ENCODE measurements around the gene PHYH. TPM values are rescaled to one million over a fixed set of nuclear protein-coding genes. Genes with fewer than 3 reads are reported as not detected.
"Not testable (repeated sequence)": the region's sequence is repeated elsewhere in the genome, so short reads cannot be mapped to it uniquely, and the experiment has no call there.

PHYH gene
- total RNA-seq, 1 experiment from 2014 or later, result 33.6 TPM

DNA sequence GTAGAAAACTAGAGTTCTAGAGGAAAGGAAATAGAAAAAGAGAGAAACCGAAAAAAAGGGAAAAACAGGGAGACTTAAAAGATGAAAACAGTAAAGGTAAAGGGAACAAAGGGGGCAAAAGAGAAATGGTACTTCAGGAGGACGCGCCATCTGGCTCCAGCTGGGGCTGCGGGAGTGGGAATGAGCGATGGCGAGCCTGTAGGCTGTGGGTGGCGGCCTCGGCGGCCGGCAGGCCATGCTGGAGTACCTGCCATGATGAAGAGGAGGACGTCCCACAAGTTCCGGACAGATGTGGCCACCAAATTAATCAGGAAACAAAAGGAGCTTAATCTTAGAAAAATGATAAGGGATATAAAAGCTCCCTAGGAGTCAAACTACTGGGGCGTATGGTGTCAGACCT is 21.7 kb upstream of the PHYH start:
- no peak for DNase-seq (ENCODE audit: low spot score)

DNA sequence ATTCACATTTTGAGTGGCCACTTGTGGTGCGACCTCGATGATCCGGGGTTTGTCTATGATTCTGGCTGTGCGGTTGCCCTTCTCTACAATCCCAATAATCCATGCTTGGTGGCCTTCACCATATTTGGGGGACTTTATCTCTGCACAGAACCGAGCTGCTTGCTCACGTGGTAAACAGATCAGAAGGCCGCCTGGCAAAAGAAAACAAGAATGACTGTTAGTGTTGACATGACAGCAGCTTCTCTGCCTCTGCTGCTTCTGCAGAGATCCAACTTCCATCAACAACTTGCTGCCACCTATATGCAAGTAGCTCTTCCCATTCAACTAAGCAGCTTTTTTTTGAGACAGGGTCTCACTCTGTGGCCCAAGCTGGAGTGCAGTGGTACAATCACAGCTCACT is 19.3 kb upstream of the PHYH start:
- DNase-seq (ENCODE audit: low spot score), result no peak

DNA sequence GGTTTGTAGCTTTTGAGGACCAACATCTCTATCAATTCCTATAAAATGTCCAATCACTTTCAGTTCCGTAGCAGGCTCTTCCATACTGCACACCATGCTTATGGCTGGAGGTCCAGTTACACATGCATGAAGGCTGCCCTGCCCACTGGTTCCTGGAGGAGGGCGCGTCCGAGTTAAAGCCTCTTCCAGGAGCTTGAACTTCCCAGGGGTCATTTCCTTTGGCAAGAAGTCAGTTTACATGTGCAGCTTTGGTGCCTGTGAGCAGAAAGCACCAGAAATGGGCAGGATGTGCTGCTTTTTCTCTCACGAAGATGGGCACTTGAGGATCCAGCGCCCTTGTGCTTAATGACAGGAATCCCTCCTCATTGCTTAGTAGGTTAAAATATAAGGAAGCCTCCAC is 17.6 kb upstream of the PHYH start:
- no peak for DNase-seq (ENCODE audit: low spot score)

GRCh38 chr10:13316635-13317311 is 16.9 kb upstream of the PHYH start:
- DNase-seq (ENCODE audit: low spot score), result no peak

- DNase-seq (ENCODE audit: low spot score), result no peak
Measured at GRCh38 chr10:13315361-13315760, 15.5 kb upstream of the PHYH start.

DNA sequence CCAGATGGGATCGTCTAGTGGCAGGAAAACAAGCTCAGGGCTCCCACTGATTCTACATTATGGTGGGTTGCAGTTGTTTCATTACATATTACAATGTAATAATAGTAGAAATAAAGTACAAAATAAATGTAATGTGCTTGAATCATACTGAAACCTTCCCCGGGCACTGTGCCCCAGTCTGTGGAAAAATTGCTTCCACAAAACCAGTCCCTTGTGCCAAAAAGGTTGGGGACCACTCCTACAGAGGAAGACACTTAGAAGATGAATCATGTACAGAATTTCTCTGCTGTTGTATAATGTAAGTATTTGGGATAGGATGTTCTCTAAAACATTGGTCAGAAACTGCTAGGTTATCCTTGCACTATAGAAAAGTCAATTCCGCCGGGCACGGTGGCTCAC is 11.3 kb upstream of the PHYH start:
- DNase-seq (ENCODE audit: low spot score), result no peak

- DNase-seq (ENCODE audit: low spot score), result no peak
Measured at GRCh38 chr10:13310518-13311176, 10.8 kb upstream of the PHYH start.

GRCh38 chr10:13309792-13310191 is 9.9 kb upstream of the PHYH start:
- DNase-seq (ENCODE audit: low spot score), result no peak

DNA sequence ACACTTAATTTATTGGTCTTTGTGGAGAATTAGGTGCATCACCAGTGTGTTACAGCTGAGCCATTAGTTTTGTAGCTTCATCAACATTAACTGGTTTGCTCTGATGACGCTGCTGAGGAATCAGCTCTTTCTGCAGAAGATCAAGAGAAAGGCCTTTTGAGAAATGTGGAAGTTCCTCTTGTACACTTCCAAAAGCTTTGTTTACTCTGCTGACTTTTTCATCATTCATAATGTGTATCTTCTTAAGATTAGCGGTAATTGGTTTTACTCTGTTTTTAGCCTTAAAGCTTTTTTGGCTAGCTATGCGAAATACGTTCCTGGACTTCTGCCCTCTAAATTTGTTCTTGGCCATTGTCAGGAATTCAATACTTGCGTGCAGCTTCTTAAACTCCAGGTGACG is 8.2 kb upstream of the PHYH start:
- DNase-seq (ENCODE audit: low spot score), result no peak

DNA sequence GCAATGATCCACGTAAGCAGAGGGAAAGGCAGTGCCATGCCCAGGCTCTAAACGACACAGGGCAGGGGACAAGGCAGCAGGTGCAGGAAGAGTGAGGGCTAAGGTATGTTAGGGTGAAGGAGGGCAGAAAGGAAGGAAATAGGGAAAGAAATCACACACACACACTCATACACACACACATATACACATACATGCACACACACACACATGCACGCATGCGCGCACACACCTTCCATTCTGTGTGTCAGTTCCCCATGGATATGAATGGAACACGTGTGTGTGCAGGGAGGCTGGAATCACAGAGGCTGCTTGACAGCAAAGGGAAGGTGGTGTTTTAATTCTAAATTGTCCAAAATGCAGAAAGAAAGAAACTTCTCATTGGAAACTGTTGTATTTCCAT is 6.2 kb upstream of the PHYH start:
- no peak for DNase-seq (ENCODE audit: low spot score)

DNA sequence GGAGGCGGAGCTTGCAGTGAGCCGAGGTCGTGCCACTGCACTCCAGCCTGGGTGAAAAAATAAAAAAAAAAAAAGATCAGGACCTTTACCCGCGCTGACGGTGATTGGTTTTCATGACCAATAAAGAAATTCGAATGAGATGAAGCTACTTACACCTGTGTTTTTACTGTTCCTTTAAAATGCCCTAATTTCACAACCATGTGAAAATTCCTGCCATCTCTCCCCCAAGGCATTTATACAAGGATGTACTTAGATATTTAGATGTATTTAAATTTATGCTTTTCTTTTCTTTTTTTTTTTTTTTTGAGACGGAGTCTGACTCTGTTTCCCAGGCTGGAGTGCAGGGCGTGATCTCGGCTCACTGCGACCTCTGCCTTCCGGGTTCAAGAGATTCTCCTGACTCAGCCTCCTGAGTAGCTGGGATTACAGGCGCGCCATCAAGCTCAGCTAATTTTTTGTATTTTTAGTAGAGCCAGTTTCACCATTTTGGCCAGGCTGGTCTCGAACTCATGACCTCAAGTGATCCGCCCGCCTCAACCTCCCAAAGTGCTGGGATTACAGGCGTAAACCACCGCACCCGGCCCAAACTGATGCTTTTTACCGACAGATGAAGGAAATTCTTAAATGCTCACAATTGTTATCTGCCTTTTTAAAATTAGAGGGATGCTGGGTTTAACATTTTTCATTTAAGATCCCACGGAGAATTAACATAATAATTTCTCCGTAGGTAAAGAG is 3.1 kb upstream of the PHYH start:
- DNase-seq (ENCODE audit: low spot score), result no peak

GRCh38 chr10:13298748-13299436 is 972 bp downstream of the PHYH start:
- DNase-seq (ENCODE audit: low spot score), result no peak

DNA sequence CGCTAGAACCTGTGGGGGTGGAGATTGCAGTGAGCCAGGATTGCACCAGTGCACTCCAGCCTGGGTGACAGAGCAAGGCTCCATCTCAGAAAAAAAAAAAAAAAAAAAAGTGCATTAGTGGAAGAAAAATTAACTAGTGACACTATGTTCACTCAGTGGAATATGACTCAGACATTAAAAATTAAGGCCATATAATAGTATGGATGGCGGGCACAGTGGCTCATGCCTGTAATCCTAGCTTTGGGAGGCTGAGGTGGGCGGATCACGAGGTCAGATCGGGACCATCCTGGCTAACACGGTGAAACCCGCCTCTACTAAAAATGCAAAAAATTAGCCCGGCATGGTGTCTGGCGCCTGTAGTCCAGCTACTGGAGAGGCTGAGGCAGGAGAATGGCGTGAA is 3.4 kb downstream of the PHYH start:
- DNase-seq (ENCODE audit: low spot score), result no peak

- no peak for DNase-seq (ENCODE audit: low spot score)
Measured at GRCh38 chr10:13294784-13295183, 5.1 kb downstream of the PHYH start.

GRCh38 chr10:13291821-13292773 is 7.8 kb downstream of the PHYH start:
- DNase-seq (ENCODE audit: low spot score), result no peak

DNA sequence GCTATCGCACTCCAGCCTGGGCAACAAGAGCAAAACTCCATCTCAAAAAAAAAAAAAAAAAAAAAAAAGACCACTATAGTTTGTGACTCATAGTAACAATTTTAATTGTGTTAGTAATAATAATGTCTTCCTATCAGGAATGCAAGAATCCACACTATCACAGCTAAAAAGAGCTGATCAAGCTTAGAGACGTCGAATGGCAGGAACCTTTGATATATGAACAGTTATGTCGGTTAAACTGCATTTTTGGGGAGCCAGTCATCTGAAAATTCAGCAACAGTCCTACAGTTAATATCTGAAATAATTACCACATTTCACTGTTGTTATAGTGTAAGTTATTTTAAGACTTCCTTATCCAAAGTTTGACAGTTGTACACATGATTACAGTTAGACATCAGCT is 8.8 kb downstream of the PHYH start:
- DNase-seq (ENCODE audit: low spot score), result peak; percentile 49

DNA sequence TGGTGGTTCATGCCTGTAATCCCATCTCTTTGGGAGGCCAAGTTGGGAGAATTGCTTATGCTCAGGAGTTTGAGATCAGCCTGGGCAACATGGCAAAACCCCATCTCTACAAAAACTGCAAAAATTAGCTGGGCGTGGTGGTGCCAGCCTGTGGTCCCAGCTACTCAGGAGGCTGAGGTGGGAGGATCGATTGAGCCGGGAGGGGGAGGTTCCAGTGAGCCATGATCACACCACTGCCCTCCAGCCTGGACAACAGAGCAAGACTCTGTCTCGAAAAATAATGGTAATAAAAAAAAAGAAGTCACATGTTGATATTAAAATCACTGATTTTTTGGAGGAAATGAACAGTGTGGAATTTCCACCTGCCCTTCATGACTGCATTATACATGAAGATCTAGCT is 15.8 kb downstream of the PHYH start:
- no peak for DNase-seq (ENCODE audit: low spot score)

DNA sequence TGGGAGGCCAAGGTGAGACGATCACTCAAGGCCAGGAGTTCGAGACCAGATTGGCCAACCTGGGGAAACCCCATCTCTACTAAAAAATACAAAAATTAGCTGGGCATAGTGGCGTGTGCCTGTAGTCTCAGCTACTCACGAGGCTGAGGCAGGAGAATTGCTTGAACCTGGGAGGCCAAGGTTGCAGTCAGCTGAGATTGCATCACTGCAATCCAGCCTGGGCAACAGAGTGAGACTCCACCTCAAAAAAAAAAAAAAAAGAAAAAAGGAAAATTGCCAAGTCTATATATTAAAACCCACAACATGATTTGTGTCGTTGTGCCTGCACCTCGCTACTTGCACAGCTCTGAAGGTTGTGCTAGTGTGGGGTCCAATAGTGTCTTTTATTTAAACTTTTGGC is 17.5 kb downstream of the PHYH start:
- not testable (repeated sequence) for DNase-seq (ENCODE audit: low spot score)

DNA sequence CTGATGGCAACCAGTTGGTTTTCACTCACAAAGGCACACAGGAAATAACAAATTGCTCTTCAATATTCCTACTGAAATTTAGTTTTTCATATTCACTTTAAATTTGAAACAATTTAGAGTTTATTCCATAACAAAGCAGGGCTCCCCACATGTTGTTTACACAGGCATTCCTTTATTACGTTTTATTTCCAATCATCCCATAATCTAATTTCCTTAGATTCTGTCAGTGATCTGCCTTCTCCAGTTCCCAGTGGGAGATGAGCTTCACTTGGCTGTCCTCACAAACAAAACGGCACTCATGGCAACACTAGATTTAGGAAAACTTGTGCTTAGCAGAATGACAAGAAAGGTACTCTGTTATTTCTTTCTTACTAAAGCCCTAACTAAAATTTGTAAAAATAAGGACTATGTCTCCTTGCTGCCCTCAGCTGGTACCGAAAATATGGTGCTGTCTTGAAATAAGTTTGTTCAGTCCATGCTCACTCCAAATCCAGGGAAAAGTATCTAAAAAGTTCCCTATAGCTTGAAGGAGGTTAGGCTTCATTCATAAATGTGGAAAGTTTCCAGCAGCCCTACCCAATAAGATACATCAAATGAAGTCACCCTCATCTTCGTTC is 23.0 kb downstream of the PHYH start:
- no peak for DNase-seq (ENCODE audit: low spot score)

DNA sequence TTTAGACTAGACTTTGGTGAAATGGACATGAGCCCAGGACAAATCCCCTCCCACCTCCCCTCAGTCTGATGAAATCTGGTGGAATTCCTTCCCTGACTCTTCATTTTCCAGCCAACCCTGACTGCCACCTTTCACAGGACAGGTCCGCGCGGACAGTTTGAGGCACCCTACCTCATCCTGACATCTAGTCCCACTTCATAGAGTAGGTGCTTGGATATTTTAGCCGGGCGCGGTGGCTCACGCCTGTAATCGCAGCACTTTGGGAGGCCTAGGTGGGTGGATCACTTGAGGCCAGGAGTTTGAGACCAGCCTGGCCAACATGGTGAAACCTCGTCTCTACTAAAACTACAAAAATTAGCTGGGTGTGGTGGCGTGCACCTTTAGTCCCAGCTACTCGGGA is 23.7 kb downstream of the PHYH start:
- not testable (repeated sequence) for DNase-seq (ENCODE audit: low spot score)

DNA sequence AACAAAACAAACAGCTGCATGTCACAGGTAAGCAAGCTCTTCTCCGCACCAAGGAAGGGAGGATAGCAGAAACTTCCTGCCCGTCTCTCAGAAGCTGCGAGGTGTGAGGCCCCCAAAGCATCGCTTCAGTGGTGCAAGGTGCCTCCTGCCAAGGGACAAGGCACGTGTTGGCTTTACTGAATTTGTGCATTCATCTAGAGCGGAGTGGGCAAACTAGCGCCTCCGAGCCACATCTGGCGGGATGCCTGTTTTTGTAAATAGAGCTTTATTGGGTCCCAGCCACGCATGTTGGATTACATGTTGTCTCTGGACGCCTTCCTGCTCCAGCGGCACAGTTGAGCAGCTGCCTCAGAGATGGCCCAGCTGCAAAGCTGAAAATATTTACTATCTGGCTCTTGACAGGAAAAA is 27.7 kb downstream of the PHYH start:
- DNase-seq (ENCODE audit: low spot score), result no peak
